ENCODE measurements around the gene PDE7B.

The PDE7B gene

GRCh38 chr6:136113736-136114173 is 262.3 kb downstream of the PDE7B start:
- TF ChIP-seq ZNF664 (tag by site-specific recombination; IDR thresholded peaks at IDR 0.05) = no peak
- peak; percentile 95 for TF ChIP-seq SP7 (tag by site-specific recombination; IDR thresholded peaks at IDR 0.05)
- no peak for TF ChIP-seq ZNF529 (tag by site-specific recombination; IDR thresholded peaks at IDR 0.05; ENCODE audit: insufficient replicate concordance)
- peak; percentile 32; the same call in 1 of the 2 replicates for TF ChIP-seq ZBTB44 (tag by site-specific recombination; IDR thresholded peaks at IDR 0.05)
- TF ChIP-seq ZNF623 (tag by site-specific recombination; IDR thresholded peaks at IDR 0.05) = no peak
- TF ChIP-seq MYNN (tag by site-specific recombination; IDR thresholded peaks at IDR 0.05; ENCODE audit: borderline replicate concordance) = 0 out of 2 replicates have a peak, but pooled peaks have one; percentile 62
- peak; percentile 51 for TF ChIP-seq ZNF335 (tag by site-specific recombination; conservative IDR thresholded peaks at IDR 0.05)
- TF ChIP-seq HOXD13 (CRISPR knock-in tag; IDR thresholded peaks at IDR 0.05; ENCODE audit: borderline replicate concordance) = no peak
- peak; percentile 67 for TF ChIP-seq ZBTB17 (tag by site-specific recombination; IDR thresholded peaks at IDR 0.05)
- TF ChIP-seq ZNF701 (tag by site-specific recombination; IDR thresholded peaks at IDR 0.05) = no peak
- no peak for TF ChIP-seq ZNF18 (tag by site-specific recombination; IDR thresholded peaks at IDR 0.05)
- TF ChIP-seq HOXC10 (CRISPR knock-in tag; IDR thresholded peaks at IDR 0.05) = no peak
- no peak for TF ChIP-seq ZSCAN16 (tag by site-specific recombination; IDR thresholded peaks at IDR 0.05)
- peak; percentile 61; the same call in 1 of the 2 replicates for TF ChIP-seq ZBTB48 (tag by site-specific recombination; IDR thresholded peaks at IDR 0.05)
- no peak for TF ChIP-seq ZNF677 (tag by site-specific recombination; IDR thresholded peaks at IDR 0.05)
- 0 out of 2 replicates have a peak, but pooled peaks have one; percentile 55 for TF ChIP-seq TRIM28 (IDR thresholded peaks at IDR 0.05; ENCODE audit: borderline replicate concordance, low read length)
- TF ChIP-seq ZNF274 (IDR thresholded peaks at IDR 0.05; ENCODE audit: low read length) = no peak
- no peak for TF ChIP-seq ZNF274 (tag by site-specific recombination; IDR thresholded peaks at IDR 0.05; ENCODE audit: borderline replicate concordance)
- TF ChIP-seq ZNF629 (tag by site-specific recombination; IDR thresholded peaks at IDR 0.05) = no peak
- TF ChIP-seq ZNF280C (tag by site-specific recombination; IDR thresholded peaks at IDR 0.05) = no peak
- Histone ChIP-seq H3K27ac (ENCODE audit: extremely low read depth, low read depth, low read length) (no peak overlapping the region), H3K4me1 (ENCODE audit: control insufficient read depth, insufficient read depth, low read length) (peaks cover 16% of the 10 kb centered on the region), H3K9me3 (ENCODE audit: control insufficient read depth, insufficient read depth, low read depth, low read length) (no peaks in the 10 kb centered on the region), H3K36me3 (ENCODE audit: control insufficient read depth in 2 of 2, insufficient read depth in 1 of 2, low read length in 2 of 2) (no peaks in the 10 kb centered on the region), H3K4me3 (ENCODE audit: low read depth, low read length) (no peak overlapping the region)
- POLR2A ChIA-PET = no interaction called here
- CTCF ChIA-PET = interaction anchor here (0.6 kb wide), 2 partner anchors 212 to 276 kb away, joined by 3 read pairs; no protein-coding TSS in a partner anchor

GRCh38 chr6:136114661-136115060 is 263.2 kb downstream of the PDE7B start:
- H3K36me3 ChIP-seq (ENCODE audit: control insufficient read depth in 2 of 2, insufficient read depth in 1 of 2, low read length in 2 of 2) = no peaks in the 10 kb centered on the region
- H3K27ac ChIP-seq (ENCODE audit: extremely low read depth, low read depth, low read length) = no peak overlapping the region
- peaks cover 16% of the 10 kb centered on the region for H3K4me1 ChIP-seq (ENCODE audit: control insufficient read depth, insufficient read depth, low read length)
- no peak overlapping the region for H3K4me3 ChIP-seq (ENCODE audit: low read depth, low read length)
- H3K9me3 ChIP-seq (ENCODE audit: control insufficient read depth, insufficient read depth, low read depth, low read length) = no peaks in the 10 kb centered on the region
- POLR2A ChIA-PET = no interaction called here
- CTCF ChIA-PET = interaction anchor here (0.6 to 0.9 kb wide), 3 partner anchors 10 to 212 kb away, joined by 3 to 5 read pairs (median 3); no protein-coding TSS in a partner anchor
- no peak for TF ChIP-seq ZSCAN18 (tag by site-specific recombination; IDR thresholded peaks at IDR 0.05)
- no peak for TF ChIP-seq ZNF23 (tag by site-specific recombination; IDR thresholded peaks at IDR 0.05; ENCODE audit: borderline replicate concordance)
- no peak for TF ChIP-seq IKZF3 (tag by site-specific recombination; IDR thresholded peaks at IDR 0.05)
- no peak for TF ChIP-seq ZBTB17 (tag by site-specific recombination; IDR thresholded peaks at IDR 0.05)
- TF ChIP-seq ZNF280D (tag by site-specific recombination; IDR thresholded peaks at IDR 0.05) = no peak
- no peak for TF ChIP-seq ZNF132 (tag by site-specific recombination; IDR thresholded peaks at IDR 0.05; ENCODE audit: borderline replicate concordance)

Measured in HEK293 (cell line).